Activated CD4-positive, alpha-beta T cell treated with anti-CD3 and anti-CD28 coated beads for 48 hours (primary cell): ENCODE data around the gene FCHO1.

Experiments
- DNase-seq: peaks from one replicate; pipeline ENCODE4 v3.0.0-alpha.2; 2020

Gene FCHO1

DNA sequence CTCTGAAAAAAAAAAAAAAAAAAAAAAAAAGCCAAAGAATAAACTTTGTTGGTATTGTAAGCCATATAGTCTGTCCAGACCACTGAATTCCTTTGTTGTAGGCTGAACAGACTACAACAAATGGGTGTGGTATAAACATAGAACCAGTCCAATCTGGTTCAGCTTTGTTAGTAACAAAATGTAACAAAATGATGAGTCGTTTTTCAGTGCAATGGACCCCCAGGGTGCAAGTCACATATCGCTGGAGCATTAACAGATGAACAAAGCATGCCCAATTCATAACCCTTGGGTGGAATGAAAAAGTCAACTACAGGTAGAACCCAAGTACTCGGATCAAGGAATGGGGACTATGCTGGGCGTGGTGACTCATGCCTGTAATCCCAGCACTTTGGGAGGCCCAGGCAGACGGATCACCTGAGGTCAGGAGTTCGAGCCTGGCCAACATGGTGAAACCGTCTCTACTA lies 13.6 kb upstream of the FCHO1 start:
- DNase-seq: no peak

DNA sequence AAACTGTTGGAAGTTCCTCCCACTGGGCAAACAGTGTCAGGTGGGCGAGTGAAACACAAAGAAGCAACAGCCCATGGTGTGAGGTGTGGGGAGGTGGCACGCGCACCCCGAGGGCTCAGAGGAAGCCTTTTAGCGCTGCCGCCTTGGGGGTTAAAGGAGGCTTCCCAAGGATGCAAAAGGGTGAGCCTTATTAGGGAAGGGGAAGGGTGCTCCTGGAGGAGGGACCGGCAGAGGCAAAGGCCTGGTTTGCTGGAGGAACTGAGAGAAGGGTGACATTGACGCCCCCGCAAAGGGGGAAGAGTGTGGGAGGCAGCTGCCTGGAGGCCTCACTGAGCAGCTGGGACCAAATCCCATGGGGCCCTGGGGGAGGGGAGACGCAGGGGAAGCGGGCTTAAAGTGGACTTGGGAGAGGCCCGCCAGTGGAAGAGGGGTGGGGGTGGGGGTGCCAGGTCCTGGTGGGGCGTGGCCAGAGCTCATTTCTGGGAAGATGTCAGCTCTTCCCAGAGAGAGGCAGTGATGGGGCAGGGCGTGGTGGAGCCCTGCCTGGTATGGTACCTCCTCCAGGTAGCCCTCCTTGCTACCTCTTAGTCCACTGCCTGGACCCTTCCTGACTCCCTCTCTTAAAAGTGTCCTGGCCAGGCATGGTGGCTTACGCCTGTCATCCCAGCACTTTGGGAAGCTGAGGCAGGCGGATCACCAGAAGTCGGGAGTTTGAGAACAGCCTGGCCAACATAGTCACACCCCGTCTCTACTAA lies 12.0 kb upstream of the FCHO1 start:
- DNase-seq: no peak

DNA sequence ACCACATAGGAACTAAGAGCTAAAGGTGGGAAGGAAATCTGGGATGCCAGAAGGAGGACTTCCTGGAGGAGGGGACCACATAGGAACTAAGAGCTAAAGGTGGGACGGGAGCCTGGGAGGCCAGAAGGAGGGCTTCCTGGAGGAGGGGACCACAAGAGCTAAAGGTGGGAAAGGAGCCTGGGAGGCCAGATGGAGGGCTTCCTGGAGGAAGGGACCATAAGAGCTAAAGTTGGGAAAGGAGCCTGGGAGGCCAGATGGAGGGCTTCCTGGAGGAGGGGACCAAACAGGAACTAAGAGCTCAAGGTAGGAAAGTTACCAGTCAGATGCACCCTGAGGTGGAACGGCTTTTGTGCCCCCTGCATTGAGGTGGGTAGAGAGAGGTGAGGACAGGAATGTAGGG lies 9.8 kb upstream of the FCHO1 start:
- DNase-seq: no peak

DNA sequence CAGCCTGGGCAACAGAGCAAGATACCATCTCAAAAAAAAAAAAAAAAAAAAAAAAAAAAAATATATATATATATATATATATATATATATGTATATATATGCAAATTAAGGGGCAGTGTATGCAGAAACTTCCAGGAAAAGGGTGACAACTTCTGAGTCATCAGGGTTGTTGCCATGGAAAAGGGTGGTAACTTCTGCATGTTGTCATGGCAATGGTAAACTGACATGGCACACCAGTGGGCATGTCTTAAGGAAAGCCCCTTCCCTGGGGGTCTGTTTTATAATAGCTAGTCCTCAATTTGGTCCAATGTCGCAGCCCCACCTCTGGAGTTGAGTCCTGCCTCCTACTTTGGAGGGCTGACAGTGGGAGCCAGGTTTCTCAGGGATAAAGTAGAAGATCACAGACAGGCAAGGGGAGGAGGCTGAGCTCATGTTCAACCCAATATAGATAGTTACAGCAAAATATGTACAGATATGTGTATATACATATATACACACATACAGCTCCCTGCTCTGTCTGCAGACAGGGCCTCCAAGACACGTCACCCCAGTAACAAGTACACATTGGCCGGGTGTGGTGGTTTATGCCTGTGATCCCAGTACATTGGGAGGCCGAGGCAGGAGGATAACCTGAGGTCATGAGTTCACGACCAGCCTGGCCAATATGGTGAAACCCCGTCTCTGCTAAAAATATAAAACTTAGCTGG lies 7.2 kb upstream of the FCHO1 start:
- DNase-seq: no peak

DNA sequence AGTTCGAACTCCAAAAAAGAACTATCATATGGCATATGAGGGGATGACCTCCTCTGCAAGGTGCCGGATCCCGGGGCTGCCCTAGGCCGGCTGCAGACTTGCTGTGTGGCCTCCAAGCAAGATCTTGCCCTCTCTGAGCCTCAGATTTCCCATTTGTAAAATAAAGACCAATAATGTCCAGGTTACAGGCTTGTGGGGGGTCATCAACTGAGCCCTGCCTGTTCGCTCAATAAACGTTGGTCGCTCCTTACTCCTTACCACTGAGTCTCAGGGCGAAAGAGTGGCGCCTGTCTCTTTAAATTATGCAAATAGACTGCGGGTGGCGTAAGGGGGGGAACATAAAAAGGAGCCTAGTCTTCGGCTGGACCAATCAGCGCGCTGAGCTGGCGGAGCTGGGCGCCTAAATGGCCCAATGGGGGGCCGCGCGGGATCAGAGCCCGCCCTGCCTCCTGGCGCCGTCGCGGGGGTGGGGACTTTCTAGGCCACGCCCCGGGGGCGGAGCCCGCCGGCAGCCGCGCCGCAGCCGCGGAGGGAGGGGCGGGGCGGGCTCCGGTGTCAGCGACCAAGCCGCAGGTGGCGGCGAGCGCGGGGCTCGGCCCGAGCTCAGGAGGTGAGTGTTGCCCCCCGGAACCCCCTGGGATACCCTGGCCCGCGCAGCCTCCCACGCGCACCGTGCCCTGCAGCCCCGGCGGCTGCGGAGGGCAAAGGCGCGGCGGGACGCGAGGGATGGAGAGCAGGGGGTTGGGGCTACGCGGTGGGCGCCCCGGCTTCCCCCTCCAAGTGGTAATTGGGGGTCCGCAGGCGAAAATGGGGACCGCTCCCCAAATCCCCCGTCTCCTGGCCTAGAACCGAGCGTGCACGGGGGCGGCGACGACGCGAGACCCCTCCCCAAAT lies 3.8 kb upstream of the FCHO1 start:
- peak; percentile 96 for DNase-seq

DNA sequence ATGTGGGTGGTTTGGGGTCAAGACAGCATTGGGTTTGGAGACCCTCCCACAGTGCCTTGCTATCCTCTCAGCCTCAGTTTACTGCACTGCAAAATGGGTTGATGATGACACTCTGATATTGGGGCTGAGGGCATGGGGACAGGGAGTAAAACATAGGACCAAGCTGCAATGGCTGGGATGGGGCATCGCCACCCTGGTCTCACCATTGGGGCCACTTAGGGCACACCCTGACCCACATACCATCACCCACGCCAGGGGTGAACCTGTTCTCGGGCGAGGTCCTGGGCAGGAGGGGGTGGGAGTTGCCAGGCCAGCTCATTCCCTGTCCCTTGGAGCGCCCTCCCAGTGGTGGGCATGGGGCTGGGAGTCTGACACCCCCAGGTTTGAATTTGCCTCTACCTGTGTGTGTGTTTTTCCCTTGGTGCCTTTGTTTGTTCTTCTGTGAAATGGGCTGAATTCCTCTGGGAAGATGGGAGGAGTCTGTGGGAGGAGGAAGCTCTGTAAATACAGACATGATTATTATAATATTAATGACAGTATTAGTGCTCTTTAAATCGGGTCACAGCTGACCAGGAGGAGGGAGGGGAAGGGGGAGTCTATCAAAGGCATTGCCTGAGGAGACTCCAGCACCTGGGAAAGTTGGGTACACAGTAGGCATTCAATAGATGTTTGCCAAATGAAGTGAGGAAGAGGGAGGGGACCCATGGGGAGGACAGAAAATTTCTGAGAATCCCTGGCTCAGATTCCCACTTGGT lies 2.2 kb upstream of the FCHO1 start:
- no peak for DNase-seq

DNA sequence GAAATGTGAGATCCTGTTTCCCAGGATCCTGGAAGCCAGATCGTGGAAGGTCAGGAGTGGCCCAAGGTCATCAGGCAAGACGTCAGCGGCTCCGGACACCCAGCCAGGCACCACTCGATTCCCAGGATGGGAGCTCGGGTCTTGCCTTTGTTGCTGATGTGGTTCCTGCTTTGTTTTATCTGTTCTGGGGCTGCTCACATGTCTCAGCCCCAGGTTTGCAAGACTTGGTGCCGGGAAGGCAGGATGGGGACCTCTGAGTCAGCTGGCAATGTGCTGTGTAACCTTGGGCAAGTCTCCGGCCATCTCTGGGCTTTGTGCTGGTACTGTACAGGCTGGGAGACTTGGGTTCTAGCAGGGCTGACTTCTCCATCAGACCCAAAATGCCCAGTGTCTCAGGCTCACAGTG lies 1.4 kb upstream of the FCHO1 start:
- DNase-seq: peak; percentile 62

DNA sequence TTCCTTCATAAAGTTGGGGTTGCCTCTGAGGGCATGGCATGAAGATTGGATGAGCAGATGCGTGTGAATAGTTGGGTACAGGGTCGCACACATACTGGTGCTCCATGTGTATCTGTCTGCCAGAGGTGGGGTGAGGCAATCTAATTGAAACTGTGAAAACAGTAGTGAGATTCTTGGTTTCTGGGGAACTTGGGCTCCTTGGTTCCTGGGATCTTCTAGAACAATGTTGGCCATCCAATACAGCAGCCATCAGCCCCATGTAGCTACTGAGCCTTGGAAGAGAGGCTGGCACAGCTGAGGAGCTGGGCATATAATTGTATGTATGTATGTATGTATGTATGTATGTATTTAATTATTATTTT lies 616 bp downstream of the FCHO1 start:
- peak; percentile 27 for DNase-seq

DNA sequence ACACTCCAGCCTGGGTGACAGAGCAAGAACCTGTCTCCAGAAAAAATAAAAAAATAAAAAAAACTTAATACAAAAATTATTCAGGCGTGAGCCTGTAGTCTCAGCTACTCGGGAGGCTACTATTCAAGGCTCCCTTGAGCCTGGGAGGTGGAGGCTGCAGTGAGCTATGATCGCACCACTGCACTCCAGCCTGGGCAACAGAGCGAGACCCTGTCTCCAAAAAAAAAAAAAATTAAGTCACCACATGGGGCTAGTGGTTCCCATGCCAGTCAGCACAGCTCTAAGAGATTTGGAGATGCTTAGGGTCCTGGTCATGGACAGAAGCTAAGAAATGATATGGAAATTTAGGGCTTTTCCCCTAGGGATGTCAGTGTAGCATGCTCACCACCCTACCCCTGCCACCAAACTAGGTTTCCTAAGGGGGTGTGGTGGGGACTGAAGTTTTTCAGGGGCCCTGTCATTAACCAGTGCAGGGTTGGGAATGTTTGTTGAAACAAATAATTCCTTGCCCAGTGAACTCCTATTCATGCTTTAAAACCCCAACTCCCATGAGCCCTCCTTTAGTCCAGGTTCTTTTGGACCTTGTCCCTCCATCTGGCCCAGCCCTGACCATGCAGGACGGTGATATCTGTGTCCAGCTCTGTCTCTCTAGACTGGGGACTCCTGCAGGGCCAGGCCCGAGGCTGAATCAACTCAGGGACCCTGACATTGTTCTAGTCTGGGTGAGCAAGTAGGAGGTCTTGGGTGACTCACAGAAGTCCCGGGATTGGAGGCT lies 1.8 kb downstream of the FCHO1 start:
- DNase-seq: no peak

DNA sequence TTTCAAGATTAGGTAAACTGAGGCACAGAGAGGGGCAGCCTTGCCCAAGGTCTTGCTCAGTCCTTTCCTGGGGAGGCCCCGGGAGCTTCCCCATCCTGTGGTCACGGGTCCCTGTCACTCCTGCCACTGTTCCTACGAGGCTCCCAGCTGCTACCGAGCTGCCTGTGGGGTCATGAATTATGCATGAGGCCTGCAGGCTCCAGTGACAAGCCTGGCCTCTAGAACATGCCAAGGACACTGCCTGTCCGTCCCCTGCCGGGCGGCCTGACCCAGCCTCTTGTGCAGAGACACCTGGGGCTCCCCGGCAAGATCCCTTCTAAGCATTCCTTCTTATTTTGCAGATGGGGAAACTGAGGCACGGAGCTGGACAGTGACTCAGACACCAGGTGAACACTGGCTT lies 2.7 kb downstream of the FCHO1 start:
- no peak for DNase-seq

DNA sequence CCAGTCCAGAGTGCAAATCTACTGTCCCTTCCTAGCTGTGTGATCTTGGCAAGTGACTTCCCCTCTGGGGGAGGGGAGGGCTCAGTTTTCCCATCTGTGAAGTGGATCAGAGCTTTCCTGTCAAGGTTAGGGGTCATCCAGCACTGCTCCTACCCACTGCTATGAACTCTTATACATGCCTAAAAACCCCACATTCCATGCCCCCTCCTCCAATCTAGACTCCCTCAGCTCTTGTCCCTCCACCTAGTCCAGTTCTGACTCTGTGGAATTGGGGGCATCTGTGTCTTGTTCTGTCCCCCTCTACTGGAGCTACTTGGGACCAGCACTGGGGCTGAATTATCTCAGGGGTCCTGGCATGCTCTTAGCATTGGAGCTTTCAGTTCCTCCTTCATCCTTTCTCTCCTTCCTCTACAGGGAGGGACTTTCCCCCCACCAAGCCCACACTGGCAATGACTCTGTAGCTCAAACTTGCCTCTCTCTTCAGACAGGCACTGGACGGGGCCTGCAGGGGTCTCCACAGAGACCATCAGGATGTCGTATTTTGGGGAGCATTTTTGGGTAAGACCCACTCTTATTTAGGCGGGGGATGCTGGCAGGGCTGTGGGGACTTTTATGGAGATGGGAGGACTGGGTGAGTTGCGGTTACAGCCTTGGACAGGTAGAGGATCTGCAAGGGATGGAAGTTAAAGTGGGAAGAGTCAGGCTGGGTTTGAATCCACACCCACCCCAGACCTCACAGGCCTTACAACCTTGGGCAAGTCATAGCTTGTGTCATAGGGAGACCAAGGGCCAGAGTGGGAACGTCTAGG lies 3.6 kb downstream of the FCHO1 start:
- no peak for DNase-seq

DNA sequence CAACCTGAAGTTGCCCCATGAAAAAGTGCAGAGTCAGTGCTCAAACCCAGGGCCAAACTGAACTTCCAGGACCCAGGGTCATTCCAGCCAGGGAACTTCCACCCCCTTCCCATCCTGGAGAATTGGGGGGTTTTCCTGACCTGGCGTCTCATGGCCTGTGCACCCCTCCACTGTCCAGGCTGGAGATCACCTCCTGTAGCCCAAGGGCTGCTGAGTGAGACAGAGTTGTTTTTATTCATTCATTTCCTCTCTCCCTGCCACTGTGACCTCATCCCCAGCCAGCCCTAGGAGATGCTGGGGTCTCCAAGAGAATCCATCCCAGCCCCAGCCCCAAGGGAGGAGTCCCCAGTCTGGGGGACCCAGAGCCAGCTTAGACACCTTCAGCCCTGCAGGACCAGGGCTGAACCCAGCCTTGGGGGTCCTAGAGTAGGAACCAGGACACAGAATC lies 4.2 kb downstream of the FCHO1 start:
- DNase-seq: no peak

DNA sequence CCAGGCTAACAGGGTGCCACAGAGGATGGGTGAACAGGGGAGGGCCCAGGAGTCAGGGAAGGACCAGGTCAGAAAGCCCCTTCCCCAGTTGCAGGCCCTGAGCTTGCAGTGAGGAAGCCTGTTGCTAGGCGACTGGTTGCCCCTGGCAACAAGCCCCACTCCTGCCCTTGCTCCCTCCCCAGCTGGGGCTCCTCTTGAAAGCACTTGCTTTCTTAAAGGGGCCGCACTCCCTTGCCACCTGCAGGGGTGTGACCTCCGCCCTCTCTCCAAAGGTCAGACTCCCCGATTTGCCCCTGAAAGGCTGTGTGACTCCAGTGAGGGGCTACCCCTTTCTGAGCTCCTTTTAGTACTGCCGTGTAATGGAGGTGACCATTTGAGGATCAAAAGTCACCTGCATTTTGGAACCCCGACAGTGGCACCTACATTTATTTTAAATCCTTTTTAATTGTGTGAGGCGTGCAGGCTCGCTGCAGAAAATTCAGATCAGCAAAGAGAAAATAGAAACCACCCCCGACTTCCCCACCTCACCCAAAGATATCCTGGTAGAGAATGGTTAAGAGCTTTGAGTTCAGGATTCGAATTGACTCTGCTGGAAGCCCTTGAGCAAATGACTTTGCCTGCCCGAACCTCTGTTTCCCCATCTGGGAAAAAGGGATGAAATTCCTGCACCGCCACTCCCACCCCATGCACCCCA lies 4.8 kb downstream of the FCHO1 start:
- DNase-seq: peak; percentile 58

DNA sequence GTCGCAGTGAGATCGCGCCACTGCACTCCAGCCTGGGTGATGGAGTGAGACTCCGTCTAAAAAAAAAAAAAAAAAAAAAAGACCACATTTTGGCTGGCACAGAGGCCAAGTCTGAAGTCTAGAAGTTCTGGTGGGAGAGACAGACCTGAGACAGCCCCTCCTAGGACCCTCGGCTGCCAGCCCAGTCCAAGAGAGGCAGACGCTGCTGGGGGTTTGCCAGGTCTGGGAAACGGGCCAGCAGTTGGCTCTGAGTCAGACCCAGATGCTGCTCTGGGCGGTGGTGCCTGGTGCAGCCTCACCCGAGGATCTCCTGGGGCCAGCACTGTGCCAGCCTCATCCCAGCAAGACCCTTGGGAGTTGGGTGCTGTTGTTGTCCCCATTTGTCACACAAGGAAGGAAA lies 5.8 kb downstream of the FCHO1 start:
- DNase-seq: no peak

DNA sequence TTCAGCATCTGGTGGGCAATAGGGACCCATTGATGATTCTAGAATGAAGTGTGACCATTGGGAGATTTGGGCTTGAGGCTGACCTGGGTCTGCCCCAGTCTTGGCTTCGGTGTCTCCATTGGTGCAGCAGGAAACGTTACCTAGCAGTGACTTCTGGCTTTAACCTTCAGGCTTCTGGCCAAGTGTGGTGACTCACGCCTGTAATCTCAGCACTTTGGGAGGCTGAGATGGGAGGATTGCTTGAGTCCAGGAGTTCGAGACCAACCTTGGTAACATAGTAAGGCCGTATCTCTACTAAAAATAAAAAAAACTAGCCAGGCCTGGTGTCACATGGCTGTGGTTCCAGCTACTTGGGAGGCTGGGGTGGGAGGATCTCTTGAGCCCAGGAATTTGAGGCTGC lies 7.2 kb downstream of the FCHO1 start:
- DNase-seq: no peak

DNA sequence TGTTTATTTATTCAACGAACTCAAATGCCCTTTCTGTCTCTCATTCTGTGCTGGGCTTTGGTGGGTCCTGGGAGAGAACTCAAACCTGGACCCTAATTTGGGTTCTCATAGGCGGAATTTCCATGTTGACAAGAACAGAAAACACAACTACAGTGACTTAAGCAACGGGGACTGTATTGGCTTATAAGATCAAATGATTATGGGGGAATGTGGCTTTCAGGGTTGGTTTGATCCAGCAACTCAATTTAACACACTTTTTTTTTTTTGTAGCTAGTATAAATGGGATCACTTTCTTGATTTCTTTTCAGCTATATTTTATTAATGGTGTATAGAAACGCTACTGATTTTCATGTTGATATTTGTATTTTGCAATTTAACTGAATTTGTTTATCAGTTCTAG lies 9.9 kb downstream of the FCHO1 start:
- no peak for DNase-seq

DNA sequence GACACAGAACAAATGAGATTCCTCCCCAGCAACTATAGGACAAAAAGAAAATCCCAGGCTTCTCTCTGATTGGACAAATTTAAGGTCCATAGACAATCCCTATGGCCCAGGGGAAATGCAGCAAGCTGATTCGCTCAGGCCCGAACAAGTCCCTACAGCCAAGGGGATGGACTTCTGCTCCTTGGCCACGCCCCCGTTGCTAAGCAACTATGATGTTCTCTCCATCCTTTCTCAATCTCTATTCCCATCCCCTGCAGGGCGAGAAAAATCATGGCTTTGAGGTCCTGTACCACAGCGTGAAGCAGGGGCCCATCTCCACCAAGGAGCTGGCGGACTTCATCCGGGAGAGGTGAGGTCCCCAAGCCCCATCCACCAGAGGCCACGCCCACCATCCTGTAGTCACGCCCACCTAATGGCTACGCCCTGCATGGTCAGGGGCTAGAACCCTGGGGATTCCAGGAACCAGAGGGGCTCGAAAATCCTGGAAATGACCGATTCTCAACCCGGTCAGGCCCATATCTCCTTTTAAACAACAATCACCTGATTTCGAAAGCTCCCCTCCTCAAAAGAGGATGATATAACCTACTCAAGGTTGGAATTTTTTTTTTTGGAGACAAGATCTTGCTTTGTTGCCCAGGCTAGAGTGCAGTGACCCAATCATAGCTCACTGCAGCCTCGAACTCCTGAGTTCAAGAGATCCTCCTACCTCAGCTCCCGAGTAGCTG lies 11.4 kb downstream of the FCHO1 start:
- peak; percentile 62 for DNase-seq

DNA sequence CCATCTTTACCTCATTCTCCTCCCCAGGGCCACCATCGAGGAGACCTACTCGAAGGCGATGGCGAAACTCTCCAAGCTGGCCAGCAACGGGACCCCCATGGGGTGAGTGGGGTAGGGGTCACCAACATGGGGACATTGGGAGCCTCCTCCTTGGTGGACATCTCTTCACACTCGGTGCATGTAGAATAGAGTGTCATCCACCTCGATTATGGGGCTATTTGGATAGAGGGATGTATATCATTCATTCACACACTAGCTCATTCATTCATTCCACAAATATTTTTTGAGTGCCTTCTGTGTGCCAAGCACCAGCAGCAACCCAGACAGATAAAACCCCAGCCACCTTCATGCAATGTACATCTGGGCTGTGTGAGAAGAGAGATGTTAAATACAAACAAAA lies 13.1 kb downstream of the FCHO1 start:
- DNase-seq: no peak

DNA sequence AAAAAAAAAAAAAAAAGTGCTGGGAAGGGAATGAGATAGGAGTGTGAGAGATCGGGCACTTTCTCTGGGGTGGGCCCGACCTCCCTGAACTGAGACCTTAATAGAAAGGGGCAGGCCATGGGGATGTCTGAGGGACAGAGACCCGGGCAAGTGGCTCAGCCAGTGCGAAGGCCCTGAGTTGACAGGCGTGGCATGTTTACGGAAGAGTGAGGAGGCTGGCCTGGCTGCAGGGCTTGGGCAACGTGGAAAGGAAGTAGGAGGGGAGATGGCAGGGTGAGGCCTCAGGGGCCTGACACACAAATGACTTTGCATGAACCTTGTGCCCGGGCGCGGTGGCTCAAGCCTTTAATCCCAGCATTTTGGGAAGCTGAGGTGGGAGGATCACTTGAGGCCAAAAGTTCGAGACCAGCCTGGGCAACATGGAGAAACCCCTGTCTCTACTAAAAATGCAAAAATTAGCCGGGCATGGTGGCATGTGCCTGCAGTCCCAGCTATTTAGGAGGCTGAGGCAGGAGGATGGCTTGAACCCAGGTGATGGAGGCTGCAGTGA lies 13.9 kb downstream of the FCHO1 start:
- DNase-seq: no peak
